H1 (cell line): ENCODE results near the gene FAM120B. TPM values are rescaled to one million over a fixed set of nuclear protein-coding genes. Genes with fewer than 3 reads are reported as not detected.

ENCODE experiments used
- CTCF ChIA-PET: fragments of 300-600 bp; sonication (Branson Sonifier 250); formaldehyde crosslinking; loops from one replicate; lab custom pipeline; 2021; ENCODE audit not compliant: partially characterized antibody; lab: Charles Lee
- POLR2A ChIA-PET: fragments of 300-600 bp; sonication (Branson Sonifier 250); formaldehyde crosslinking; loops from one replicate; lab custom pipeline; 2021; ENCODE audit warnings: inconsistent platforms; ENCODE audit not compliant: partially characterized antibody; lab: Charles Lee
- DNase-seq, 2 experiments: peaks; one replicate each; pipeline versions ENCODE4 v3.0.0 to v3.0.0-alpha.2; 2010 to 2022; ENCODE audit warnings: low spot score in 2 of 2, low read depth in 1 of 2, mixed read lengths in 1 of 2
- FAIRE-seq: peaks from 2 replicates; lab custom pipeline; 2011; peaks lifted over from hg19 to GRCh38; lab: Jason Lieb, UNC
- H2AFZ ChIP-seq: 2 replicates; pipeline ENCODE4 v1.8.1; 2012; ENCODE audit warnings: low read length, inconsistent platforms
- H2AK5ac ChIP-seq: 2 replicates; pipeline ENCODE4 v1.6.1; 2013; ENCODE audit warnings: low read depth, low read length
- H2BK120ac ChIP-seq: replicated peaks from 2 replicates; pipeline ENCODE3; 2013; ENCODE audit warnings: low read depth, low read length, inconsistent platforms
- H2BK12ac ChIP-seq: 2 replicates; pipeline ENCODE4 v1.6.1; 2013; ENCODE audit warnings: low read depth, low read length
- H2BK15ac ChIP-seq: 2 replicates; pipeline ENCODE4 v1.6.1; 2013; ENCODE audit warnings: low read length
- H2BK20ac ChIP-seq: 2 replicates; pipeline ENCODE4 v1.6.1; 2013; ENCODE audit warnings: low read length
- H2BK5ac ChIP-seq: 2 replicates; pipeline ENCODE4 v1.6.1; 2013; ENCODE audit warnings: low read depth, low read length
- H3K14ac ChIP-seq: 2 replicates; pipeline ENCODE4 v1.6.1; 2013; ENCODE audit warnings: inconsistent platforms; ENCODE audit not compliant: insufficient read length
- H3K18ac ChIP-seq: 2 replicates; pipeline ENCODE4 v1.6.1; 2013; ENCODE audit warnings: low read length; ENCODE audit errors: extremely low read depth
- H3K23ac ChIP-seq: 2 replicates; pipeline ENCODE4 v1.6.1; 2013; ENCODE audit warnings: inconsistent platforms; ENCODE audit not compliant: insufficient read length
- H3K23me2 ChIP-seq: 2 replicates; pipeline ENCODE4 v1.6.1; 2013; ENCODE audit warnings: low read depth, low read length
- H3K27ac ChIP-seq: 2 replicates; pipeline ENCODE4 v1.6.1; 2011; ENCODE audit warnings: low read depth, low read length, inconsistent platforms
- H3K27me3 ChIP-seq, 4 experiments: replicated peaks in 1 of 4; 1 replicate in 1 of 4; 2 replicates in 3 of 4; pipeline versions ENCODE4 v1.6.1 to v1.8.1; 2011 to 2013; ENCODE audit warnings: low read length in 3 of 4, mild to moderate bottlenecking in 3 of 4, inconsistent platforms in 2 of 4, mixed read lengths in 2 of 4, moderate library complexity in 1 of 4; ENCODE audit not compliant: control insufficient read depth in 3 of 4, insufficient read depth in 3 of 4; ENCODE audit errors: extremely low read depth in 1 of 4
- H3K36me3 ChIP-seq, 4 experiments: 2 replicates each; pipeline versions ENCODE4 v1.6.1 to v1.8.1; 2011 to 2013; ENCODE audit warnings: mild to moderate bottlenecking in 4 of 4, low read length in 3 of 4, moderate library complexity in 2 of 4, control low read depth in 1 of 4, inconsistent platforms in 1 of 4; ENCODE audit not compliant: insufficient read depth in 4 of 4, control insufficient read depth in 2 of 4
- H3K4ac ChIP-seq: replicated peaks from 2 replicates; pipeline ENCODE3; 2013; ENCODE audit warnings: low read length, low read depth, mixed read lengths, inconsistent platforms; ENCODE audit not compliant: insufficient read length
- H3K4me1 ChIP-seq, 4 experiments: replicated peaks in 1 of 4; 1 replicate in 1 of 4; 2 replicates in 3 of 4; pipeline versions ENCODE4 v1.6.1 to v1.8.1; 2011 to 2013; ENCODE audit warnings: low read length in 3 of 4, inconsistent platforms in 2 of 4, mixed read lengths in 1 of 4; ENCODE audit not compliant: insufficient read depth in 4 of 4, control insufficient read depth in 3 of 4
- H3K4me2 ChIP-seq, 2 experiments: 2 replicates each; pipeline versions ENCODE4 v1.6.1 to v1.8.1; 2011 to 2013; ENCODE audit warnings: low read depth in 2 of 2, low read length in 2 of 2, control low read depth in 1 of 2, inconsistent platforms in 1 of 2, mild to moderate bottlenecking in 1 of 2; ENCODE audit not compliant: insufficient read depth in 1 of 2
- H3K4me3 ChIP-seq, 4 experiments: fragments of 200-600, 300-600 bp in 1 of 4; sonication (generic), shearing (Covaris generic), sonication (Bioruptor Twin) in 1 of 4; 2 replicates each; pipeline versions ENCODE4 v1.5.1 to v1.8.1; 2011 to 2016; ENCODE audit warnings: low read length in 4 of 4, low read depth in 3 of 4, control low read depth in 2 of 4, inconsistent platforms in 2 of 4, mild to moderate bottlenecking in 2 of 4, mixed read lengths in 1 of 4, moderate library complexity in 1 of 4; ENCODE audit not compliant: insufficient read depth in 2 of 4; ENCODE audit errors: extremely low read depth in 1 of 4
- H3K56ac ChIP-seq: replicated peaks from 2 replicates; pipeline ENCODE3; 2013; ENCODE audit warnings: low read depth, mild to moderate bottlenecking, mixed read lengths, low read length, inconsistent platforms; ENCODE audit not compliant: insufficient read length
- H3K79me1 ChIP-seq: 2 replicates; pipeline ENCODE4 v1.6.1; 2013; ENCODE audit warnings: low read depth, low read length, control low read depth
- H3K79me2 ChIP-seq, 2 experiments: 2 replicates each; pipeline versions ENCODE4 v1.6.1 to v1.8.1; 2012 to 2013; ENCODE audit warnings: low read length in 2 of 2, mild to moderate bottlenecking in 2 of 2, inconsistent platforms in 1 of 2; ENCODE audit not compliant: insufficient read depth in 2 of 2, control insufficient read depth in 1 of 2
- H3K9ac ChIP-seq, 4 experiments: replicated peaks in 1 of 4; 1 replicate in 1 of 4; 2 replicates in 3 of 4; pipeline versions ENCODE4 v1.6.1 to v1.8.1; 2011 to 2013; ENCODE audit warnings: low read depth in 3 of 4, low read length in 3 of 4, control low read depth in 2 of 4, mild to moderate bottlenecking in 2 of 4, moderate library complexity in 2 of 4, inconsistent platforms in 1 of 4; ENCODE audit errors: extremely low read depth in 1 of 4
- H3K9me3 ChIP-seq, 2 experiments: 2 replicates each; pipeline versions ENCODE4 v1.6.1 to v1.8.1; 2012 to 2013; ENCODE audit warnings: mild to moderate bottlenecking in 2 of 2, moderate library complexity in 2 of 2, control low read depth in 1 of 2, inconsistent platforms in 1 of 2, low read depth in 1 of 2, low read length in 1 of 2, mixed read lengths in 1 of 2; ENCODE audit not compliant: insufficient read depth in 2 of 2
- H4K20me1 ChIP-seq, 2 experiments: replicated peaks in 1 of 2; 2 replicates each; pipeline versions ENCODE3 to v1.8.1; 2011 to 2013; ENCODE audit warnings: inconsistent platforms in 2 of 2, low read length in 2 of 2, mild to moderate bottlenecking in 1 of 2; ENCODE audit not compliant: insufficient read depth in 2 of 2, control insufficient read depth in 1 of 2
- H4K5ac ChIP-seq: 2 replicates; pipeline ENCODE4 v1.6.1; 2013; ENCODE audit warnings: low read length, low read depth, mixed read lengths, inconsistent platforms; ENCODE audit not compliant: insufficient read length
- H4K8ac ChIP-seq: 2 replicates; pipeline ENCODE4 v1.8.0; 2013; ENCODE audit warnings: mild to moderate bottlenecking, moderate library complexity, low read length, inconsistent platforms; ENCODE audit not compliant: insufficient read depth; ENCODE audit errors: extremely low read depth
- H4K91ac ChIP-seq: replicated peaks from 2 replicates; pipeline ENCODE3; 2013; ENCODE audit warnings: low read length, mixed read lengths, inconsistent platforms; ENCODE audit not compliant: insufficient read length
- BRCA1 ChIP-seq: IDR thresholded peaks from 2 replicates; pipeline ENCODE4 v1.6.1; 2012; ENCODE audit warnings: low read depth, low read length, improper control_type of control experiment
- CEBPB ChIP-seq: IDR thresholded peaks from 2 replicates; pipeline ENCODE4 v1.6.1; 2012; ENCODE audit warnings: low read depth, low read length
- HDAC6 ChIP-seq: IDR thresholded peaks from one replicate; pipeline ENCODE4 v1.7.1; 2012; ENCODE audit warnings: low read depth, mild to moderate bottlenecking, inconsistent platforms, low read length, moderate library complexity
- MAFK ChIP-seq: IDR thresholded peaks from 2 replicates; pipeline ENCODE4 v1.6.1; 2012; ENCODE audit warnings: low read depth, mild to moderate bottlenecking, improper control_type of control experiment, low read length
- POLR2AphosphoS5 ChIP-seq: IDR thresholded peaks from 2 replicates; pipeline ENCODE4 v1.6.1; 2011; ENCODE audit warnings: low read depth, low read length
- TBP ChIP-seq: IDR thresholded peaks from 2 replicates; pipeline ENCODE4 v1.6.1; 2011; ENCODE audit warnings: low read depth, low read length, improper control_type of control experiment
- TCF12 ChIP-seq: IDR thresholded peaks from 2 replicates; pipeline ENCODE4 v1.6.1; 2011; ENCODE audit warnings: low read depth, mild to moderate bottlenecking, low read length
- TEAD4 ChIP-seq: IDR thresholded peaks from 2 replicates; pipeline ENCODE4 v1.6.1; 2012; ENCODE audit warnings: low read depth, low read length, inconsistent platforms, mixed read lengths
- WGBS, 2 experiments: shearing (Covaris generic) in 1 of 2; methylation state at CpG; one replicate each; pipeline versions ENCODE4 v1.1.6 to v1.1.7; 2013 to 2015; ENCODE audit warnings: low lambda C conversion rate in 2 of 2, mixed read lengths in 2 of 2, inconsistent platforms in 1 of 2, low coverage in 1 of 2, missing lambda C conversion rate in 1 of 2; ENCODE audit not compliant: insufficient replicate concordance in 2 of 2, insufficient coverage in 1 of 2, insufficient read length in 1 of 2; ENCODE audit errors: extremely low coverage in 1 of 2, missing lambda C conversion rate in 1 of 2; 5-methylcytosine and 5-hydroxymethylcytosine counted together
- polyA plus RNA-seq, 7 experiments: library from polyadenylated mRNA; depleted of rRNA in 3 of 7; stranded (reverse) in 5 of 7; unstranded in 2 of 7; fragments of >200 nt in 5 of 7; fragments of 200-250 nt in 2 of 7; gene quantifications; 1 replicate in 5 of 7; 2 replicates in 1 of 7; 4 replicates in 1 of 7; pipeline versions ENCODE4 v1.2.1 to v1.2.3, GENCODE V29; 2011 to 2013; ENCODE audit warnings: missing spikeins in 2 of 7, mixed read lengths in 2 of 7
- total RNA-seq: library from RNA; stranded (reverse); fragmentation: NEBNext Ultra II Directional; extraction: Animal tissue kit (Norgen Biotek cat#: 25700); gene quantifications from 2 replicates; pipeline ENCODE4 v1.2.1, GENCODE V29; 2021
- TF ChIP-seq, protein P1 (sequence below): IDR thresholded peaks from 2 replicates; pipeline ENCODE4 v1.6.1; 2011; ENCODE audit warnings: low read length, improper control_type of control experiment

FAM120B gene
- total and polyA plus RNA-seq, 2 of the 8 experiments (the other 6 are each of a cell fraction or from before 2014, with no cell fraction given), result 5.1 to 12.5 TPM

DNA sequence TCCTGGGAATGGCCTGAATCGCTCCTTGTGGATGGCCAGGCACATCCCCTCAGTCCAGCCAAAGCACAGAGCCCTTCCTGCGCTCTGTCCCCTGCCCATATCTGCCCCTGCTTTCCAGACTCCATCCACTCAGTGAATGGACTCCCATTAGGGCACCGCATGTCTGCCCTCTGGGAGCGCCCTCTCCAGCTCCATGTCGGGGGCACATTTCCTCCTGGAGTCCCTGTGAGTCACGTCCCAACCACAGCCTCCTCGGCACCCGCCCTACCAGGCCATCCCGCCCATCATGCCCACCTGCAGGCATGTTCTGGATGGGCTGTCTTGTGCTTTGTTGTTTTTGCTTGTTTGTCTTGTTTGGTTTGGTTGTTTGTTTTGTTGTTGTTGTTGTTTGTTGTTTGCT is 149.8 kb downstream of the FAM120B start:
- CTCF ChIA-PET, result interaction anchor here (1.9 kb wide), 1 partner anchor 10 kb away, joined by 7 read pairs; no protein-coding TSS in a partner anchor
- no peak overlapping the region for H4K8ac ChIP-seq
- 77% methylated on average over 9 of the region's 9 CpGs; no CpG with 5 or more reads in 1 of the 2 experiments for WGBS, 2 experiments
- peaks cover 5% of the 10 kb centered on the region; the same call in 1 of the 2 replicates for H3K23me2 ChIP-seq
- no peak overlapping the region for H3K4me3 ChIP-seq
- no peaks in the 10 kb centered on the region for H3K79me1 ChIP-seq
- H2BK15ac ChIP-seq, result no peak overlapping the region
- no peak overlapping the region for H2BK120ac ChIP-seq
- no peak overlapping the region for H2BK20ac ChIP-seq
- peaks cover 0 to 4% (median under 1%) of the 10 kb centered on the region in 4 experiments; a peak in 1 of 7 replicates for H3K4me1 ChIP-seq
- no peak overlapping the region for H3K4ac ChIP-seq
- H3K27ac ChIP-seq, result no peak overlapping the region
- H2AFZ ChIP-seq, result no peak overlapping the region
- no peak overlapping the region for H4K5ac ChIP-seq
- no peaks in the 10 kb centered on the region for H3K27me3 ChIP-seq
- no peak overlapping the region for H3K18ac ChIP-seq
- H3K4me2 ChIP-seq, result no peak overlapping the region
- no peaks in the 10 kb centered on the region for H3K79me2 ChIP-seq
- no peak overlapping the region for H3K9ac ChIP-seq
- H4K20me1 ChIP-seq, result peaks cover 0 to 4% of the 10 kb centered on the region in 2 experiments
- DNase-seq, result no peak
- H2BK12ac ChIP-seq, result no peak overlapping the region
- TF ChIP-seq BRCA1 (no peak), TBP (no peak), CEBPB (no peak), TCF12 (no peak), HDAC6 (no peak), TEAD4 (no peak), POLR2AphosphoS5 (no peak), MAFK (no peak)
- TF ChIP-seq, protein P1, sequence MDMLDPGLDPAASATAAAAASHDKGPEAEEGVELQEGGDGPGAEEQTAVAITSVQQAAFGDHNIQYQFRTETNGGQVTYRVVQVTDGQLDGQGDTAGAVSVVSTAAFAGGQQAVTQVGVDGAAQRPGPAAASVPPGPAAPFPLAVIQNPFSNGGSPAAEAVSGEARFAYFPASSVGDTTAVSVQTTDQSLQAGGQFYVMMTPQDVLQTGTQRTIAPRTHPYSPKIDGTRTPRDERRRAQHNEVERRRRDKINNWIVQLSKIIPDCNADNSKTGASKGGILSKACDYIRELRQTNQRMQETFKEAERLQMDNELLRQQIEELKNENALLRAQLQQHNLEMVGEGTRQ, result no peak
- TF ChIP-seq, all 59 proteins: peak for 0
- H3K56ac ChIP-seq, result no peak overlapping the region
- H3K23ac ChIP-seq, result no peak overlapping the region
- H2AK5ac ChIP-seq, result no peak overlapping the region
- H3K36me3 ChIP-seq, result no peaks in the 10 kb centered on the region
- FAIRE-seq, result no peak
- no peak overlapping the region for H4K91ac ChIP-seq
- no peak overlapping the region for H3K14ac ChIP-seq
- POLR2A ChIA-PET, result no interaction called here
- no peak overlapping the region for H2BK5ac ChIP-seq
- no peaks in the 10 kb centered on the region for H3K9me3 ChIP-seq
